Ectodermal cell (in vitro differentiated cells): ENCODE data around the gene ACSF3.

Experiments used
- H3K27ac ChIP-seq: 2 replicates; pipeline ENCODE4 v1.7.0; 2013; ENCODE audit warnings: mild to moderate bottlenecking, low read depth, low read length; ENCODE audit not compliant: insufficient read depth, poor library complexity, severe bottlenecking
- H3K27me3 ChIP-seq: 2 replicates; pipeline ENCODE4 v1.7.0; 2013; ENCODE audit warnings: mild to moderate bottlenecking, low read length; ENCODE audit not compliant: insufficient read depth, control insufficient read depth, poor library complexity, severe bottlenecking
- H3K36me3 ChIP-seq: one replicate; pipeline ENCODE4 v1.7.0; 2013; ENCODE audit warnings: low read length; ENCODE audit not compliant: control insufficient read depth, insufficient read depth
- H3K4me1 ChIP-seq: one replicate; pipeline ENCODE4 v1.7.0; 2013; ENCODE audit warnings: low read length; ENCODE audit not compliant: control insufficient read depth, insufficient read depth
- H3K4me3 ChIP-seq: 2 replicates; pipeline ENCODE4 v1.7.0; 2013; ENCODE audit warnings: low read depth, low read length, control low read depth; ENCODE audit not compliant: insufficient read depth
- H3K9me3 ChIP-seq: 2 replicates; pipeline ENCODE4 v1.7.0; 2013; ENCODE audit warnings: mild to moderate bottlenecking, low read length, moderate library complexity; ENCODE audit not compliant: control insufficient read depth
- WGBS, 2 experiments: methylation state at CpG; one replicate each; pipeline ENCODE4 v1.1.7; 2013; ENCODE audit warnings: missing lambda C conversion rate in 2 of 2; 5-methylcytosine and 5-hydroxymethylcytosine counted together

ACSF3 gene

DNA sequence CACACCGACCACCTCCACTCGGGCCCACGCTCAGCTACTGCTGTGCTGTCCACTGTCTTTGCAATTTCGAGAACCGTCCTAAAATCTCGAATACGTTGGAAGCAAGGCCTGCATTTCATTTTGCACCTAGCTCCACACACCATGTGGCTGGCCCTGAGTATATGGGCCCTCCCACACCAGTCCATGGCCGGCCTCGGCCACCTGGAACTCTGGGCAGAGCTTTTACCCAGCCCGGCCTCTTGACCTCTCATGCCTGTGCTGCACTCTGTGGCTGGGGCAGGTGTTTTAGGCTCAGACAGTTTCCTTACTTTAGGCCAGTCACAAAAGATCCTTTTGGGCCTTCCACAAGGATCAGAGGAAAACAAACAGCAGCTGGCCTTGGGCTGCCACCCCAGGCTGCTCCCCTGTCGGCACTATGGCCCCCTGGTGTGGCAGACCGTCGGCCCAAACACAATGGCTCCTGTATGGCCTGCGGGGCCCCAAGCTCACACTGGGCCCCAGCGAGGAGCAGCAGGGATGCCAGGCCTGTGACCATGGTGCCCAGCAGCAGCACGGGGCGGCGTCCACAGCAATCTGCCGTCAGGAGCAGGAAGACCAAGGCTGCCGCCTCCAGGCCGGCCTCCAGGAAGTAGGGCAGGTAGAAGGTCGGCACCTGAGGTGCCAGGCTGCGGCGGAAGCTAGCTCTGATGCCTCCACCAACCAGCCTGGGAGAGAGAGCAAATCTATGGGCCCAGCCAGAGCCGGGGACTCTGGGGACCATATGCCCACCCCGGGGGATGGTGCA lies 104.2 kb downstream of the ACSF3 start:
- Histone ChIP-seq H3K4me1 (peaks cover 10% of the 10 kb centered on the region), H3K4me3 (no peak overlapping the region), H3K9me3 (peaks cover 3% of the 10 kb centered on the region), H3K36me3 (no peaks in the 10 kb centered on the region), H3K27ac (no peak overlapping the region), H3K27me3 (peaks cover 57% of the 10 kb centered on the region)
- whole genome bisulfite sequencing, 2 experiments, result 82 to 84% methylated on average over 26 of the region's 26 CpGs

- H3K27me3 ChIP-seq, result peaks cover 60% of the 10 kb centered on the region
- H3K9me3 ChIP-seq, result peaks cover 3% of the 10 kb centered on the region
- no peak overlapping the region for H3K27ac ChIP-seq
- H3K4me3 ChIP-seq, result no peak overlapping the region
- H3K4me1 ChIP-seq, result peaks cover 10% of the 10 kb centered on the region
- 91 to 92% methylated on average over 28 of the region's 28 CpGs for WGBS, 2 experiments
- no peaks in the 10 kb centered on the region for H3K36me3 ChIP-seq
Observed at GRCh38 chr16:89198417-89199240, 105.0 kb downstream of the ACSF3 start.

GRCh38 chr16:89199241-89200123 lies 105.8 kb downstream of the ACSF3 start:
- Histone ChIP-seq H3K4me3 (no peak overlapping the region), H3K9me3 (peaks cover 3% of the 10 kb centered on the region), H3K4me1 (peaks cover 10% of the 10 kb centered on the region), H3K36me3 (no peaks in the 10 kb centered on the region), H3K27me3 (peaks cover 60% of the 10 kb centered on the region), H3K27ac (no peak overlapping the region)
- WGBS, 2 experiments, result 87 to 90% methylated on average over 22 of the region's 22 CpGs

GRCh38 chr16:89200124-89200849 lies 106.6 kb downstream of the ACSF3 start, which contains the start of gene SLC22A31:
Gene SLC22A31 (minus strand): TSS chr16:89200537. CDS start chr16:89200501, 36 bp downstream.
- H3K36me3 ChIP-seq, result no peaks in the 10 kb centered on the region
- peaks cover 67% of the 10 kb centered on the region for H3K27me3 ChIP-seq
- peak within 1 kb of the TSS; percentile 26 for H3K4me3 ChIP-seq
- peaks cover 10% of the 10 kb centered on the region for H3K4me1 ChIP-seq
- peaks cover 3% of the 10 kb centered on the region for H3K9me3 ChIP-seq
- WGBS, 2 experiments, result 27 to 31% methylated on average over 28 of the region's 28 CpGs
- H3K27ac ChIP-seq, result no peak within 1 kb of the TSS

- Histone ChIP-seq H3K36me3 (no peaks in the 10 kb centered on the region), H3K27me3 (peaks cover 67% of the 10 kb centered on the region), H3K9me3 (peaks cover 3% of the 10 kb centered on the region), H3K4me3 (peak overlapping the region; percentile 26), H3K4me1 (peaks cover 10% of the 10 kb centered on the region), H3K27ac (no peak overlapping the region)
- 2 to 3% methylated on average over 58 of the region's 58 CpGs for WGBS, 2 experiments
Observed at GRCh38 chr16:89200850-89201411, 107.3 kb downstream of the ACSF3 start.

- H3K4me1 ChIP-seq, result peaks cover 10% of the 10 kb centered on the region
- H3K9me3 ChIP-seq, result peaks cover 3% of the 10 kb centered on the region
- peaks cover 67% of the 10 kb centered on the region for H3K27me3 ChIP-seq
- 1 to 2% methylated on average over 111 of the region's 111 CpGs for WGBS, 2 experiments
- H3K36me3 ChIP-seq, result no peaks in the 10 kb centered on the region
- no peak overlapping the region for H3K27ac ChIP-seq
- H3K4me3 ChIP-seq, result peak overlapping the region; percentile 26
Observed at GRCh38 chr16:89201439-89202377, 108.1 kb downstream of the ACSF3 start.

DNA sequence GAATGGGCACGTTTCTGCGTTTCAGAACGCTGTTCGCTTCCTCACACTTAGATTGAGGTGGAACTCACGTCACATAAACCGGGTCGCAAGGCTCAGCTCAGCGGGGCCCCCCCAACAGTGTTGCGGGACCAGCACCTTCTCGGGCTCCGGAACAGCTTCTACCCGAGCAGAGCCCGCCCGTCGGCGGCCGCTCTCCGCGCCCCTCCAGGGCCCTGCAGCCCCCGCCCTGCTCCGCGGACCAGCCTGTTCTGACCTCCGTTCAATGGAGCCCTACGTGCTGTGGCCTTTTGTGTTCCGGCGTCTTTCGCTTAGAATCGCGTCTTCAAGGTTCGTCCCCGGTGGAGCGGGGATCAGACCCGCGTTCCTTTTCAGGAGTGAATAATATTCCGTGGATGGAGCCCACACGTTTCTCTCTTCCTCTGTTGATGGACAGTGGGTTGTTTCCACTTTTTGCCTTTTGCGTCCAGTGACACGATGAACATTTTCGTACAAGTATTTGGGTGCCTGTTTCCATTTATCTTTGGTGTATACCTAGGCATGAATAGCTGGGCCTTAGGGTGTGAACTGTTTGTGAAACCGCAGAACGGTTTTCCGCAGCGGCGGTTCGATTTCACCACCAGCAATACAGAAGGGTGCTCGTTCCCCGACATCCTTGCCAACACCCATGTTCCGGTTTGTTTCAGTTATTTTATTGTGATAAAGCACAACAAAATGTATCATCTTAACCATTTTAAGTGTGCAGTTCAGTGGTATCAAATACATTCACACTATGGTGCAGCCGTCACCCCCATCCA lies 109.0 kb downstream of the ACSF3 start:
- H3K4me3 ChIP-seq, result no peak overlapping the region
- no peak overlapping the region for H3K27ac ChIP-seq
- peaks cover 3% of the 10 kb centered on the region for H3K9me3 ChIP-seq
- WGBS, 2 experiments, result 53 to 56% methylated on average over 48 to 49 of the region's 49 CpGs
- H3K36me3 ChIP-seq, result no peaks in the 10 kb centered on the region
- H3K27me3 ChIP-seq, result peaks cover 70% of the 10 kb centered on the region
- peaks cover 10% of the 10 kb centered on the region for H3K4me1 ChIP-seq
